GM19395 (cell line): Measurements from ENCODE around the gene VPS8.

Experiments used
- ATAC-seq: cut with Tn5 transposase; IDR thresholded peaks from one replicate; pipeline ENCODE4 v1.9.1; 2021; ENCODE audit warnings: mild to moderate bottlenecking, moderate library complexity; ENCODE audit not compliant: unreplicated experiment

Gene VPS8

GRCh38 chr3:185084402-185084801 lies 272.4 kb downstream of the VPS8 start:
- no peak for ATAC-seq

- ATAC-seq, result no peak
Observed at GRCh38 chr3:185084901-185085300, 272.9 kb downstream of the VPS8 start.

GRCh38 chr3:185087419-185087818 lies 275.5 kb downstream of the VPS8 start:
- no peak for ATAC-seq

- ATAC-seq, result no peak
Observed at GRCh38 chr3:185089343-185089742, 277.4 kb downstream of the VPS8 start.

- no peak for ATAC-seq
Observed at GRCh38 chr3:185089751-185090150, 277.8 kb downstream of the VPS8 start.

- ATAC-seq, result no peak
Observed at GRCh38 chr3:185090811-185091210, 278.8 kb downstream of the VPS8 start.

GRCh38 chr3:185093116-185093515 lies 281.1 kb downstream of the VPS8 start:
- ATAC-seq, result no peak

- ATAC-seq, result no peak
Observed at GRCh38 chr3:185094697-185095096, 282.7 kb downstream of the VPS8 start.
